B cell (primary cell): ENCODE measurements around the gene CD300LD. TPM values are rescaled to one million over a fixed set of nuclear protein-coding genes. Genes with fewer than 3 reads are reported as not detected.

Experiments
- ATAC-seq: fragments of 200-7000 bp; cut with Tn5 transposase; one replicate; pipeline ENCODE4 v1.10.0; 2021; ENCODE audit warnings: low read depth, mild to moderate bottlenecking, moderate number of reproducible peaks, moderate library complexity
- CTCF ChIA-PET: fragments of 350-600 bp; sonication (Branson Sonifier 250); formaldehyde crosslinking; loops from one replicate; lab custom pipeline; 2021; ENCODE audit warnings: antibody characterized with exemption, inconsistent platforms; lab: Charles Lee
- POLR2A ChIA-PET: fragments of 350-600 bp; sonication (Branson Sonifier 250); formaldehyde crosslinking; loops from one replicate; lab custom pipeline; 2021; ENCODE audit warnings: antibody characterized with exemption; lab: Charles Lee
- DNase-seq: peaks from one replicate; pipeline ENCODE4 v3.0.0; 2013
- H2AFZ ChIP-seq: 2 replicates; pipeline ENCODE4 v1.6.1; 2012; ENCODE audit warnings: mild to moderate bottlenecking, low read depth, low read length; ENCODE audit not compliant: insufficient read depth, poor library complexity, severe bottlenecking
- H3K27ac ChIP-seq, 2 donors: 1 replicate in 1 of 2; 2 replicates in 1 of 2; pipeline ENCODE4 v1.5.1; 2012 to 2013; ENCODE audit warnings: low read length in 2 of 2, mild to moderate bottlenecking in 2 of 2, moderate library complexity in 1 of 2
- H3K27me3 ChIP-seq, 4 experiments: fragments of 200-600 bp in 1 of 4; sonication (generic) in 1 of 4; replicated peaks in 1 of 4; 1 replicate in 2 of 4; 2 replicates in 2 of 4; pipeline versions ENCODE4 v1.6.1 to v1.7.0; 2013 to 2016; ENCODE audit warnings: low read length in 3 of 4, mild to moderate bottlenecking in 2 of 4, mixed read lengths in 1 of 4, moderate library complexity in 1 of 4; ENCODE audit not compliant: insufficient read depth in 4 of 4, control insufficient read depth in 3 of 4; ENCODE audit errors: control extremely low read depth in 1 of 4
- H3K36me3 ChIP-seq, 2 experiments: replicated peaks in 1 of 2; 1 replicate in 1 of 2; 2 replicates in 1 of 2; pipeline versions ENCODE4 v1.6.1 to v1.7.1; 2013; ENCODE audit warnings: low read length in 1 of 2; ENCODE audit not compliant: insufficient read depth in 2 of 2, control insufficient read depth in 1 of 2; ENCODE audit errors: control extremely low read depth in 1 of 2, extremely low read depth in 1 of 2
- H3K4me1 ChIP-seq, 2 donors: fragments of 200-600 bp in 1 of 2; sonication (generic) in 1 of 2; 1 replicate in 1 of 2; 2 replicates in 1 of 2; pipeline versions ENCODE4 v1.5.1 to v1.6.1; 2013 to 2017; ENCODE audit warnings: low read length in 2 of 2; ENCODE audit not compliant: control insufficient read depth in 2 of 2, insufficient read depth in 2 of 2
- H3K4me2 ChIP-seq: replicated peaks from 2 replicates; pipeline ENCODE3; 2012; ENCODE audit warnings: mild to moderate bottlenecking, low read depth, low read length; ENCODE audit not compliant: poor library complexity, severe bottlenecking
- H3K4me3 ChIP-seq, 5 experiments: fragments of 200-600 bp in 1 of 5; sonication (generic) in 1 of 5; 1 replicate in 3 of 5; 2 replicates in 2 of 5; pipeline versions ENCODE4 v1.5.1 to v1.7.0; 2011 to 2016; ENCODE audit warnings: low read length in 4 of 5, mild to moderate bottlenecking in 4 of 5, low read depth in 2 of 5, control low read depth in 1 of 5, moderate library complexity in 1 of 5; ENCODE audit not compliant: insufficient read depth in 1 of 5; ENCODE audit errors: control extremely low read depth in 1 of 5, extremely low read depth in 1 of 5
- H3K79me2 ChIP-seq: fragments of 200-600 bp; sonication (generic); one replicate; pipeline ENCODE4 v1.6.0; 2016; ENCODE audit warnings: low read length; ENCODE audit not compliant: control insufficient read depth, insufficient read depth
- H3K9ac ChIP-seq: fragments of 200-600 bp; sonication (generic); 2 replicates; pipeline ENCODE4 v1.6.1; 2017; ENCODE audit warnings: mild to moderate bottlenecking, low read length, moderate library complexity
- H3K9me3 ChIP-seq, 3 donors: one replicate each; pipeline versions ENCODE4 v1.6.1 to v1.7.1; 2013; ENCODE audit warnings: low read length in 2 of 3; ENCODE audit not compliant: control insufficient read depth in 2 of 3, insufficient read depth in 1 of 3; ENCODE audit errors: control extremely low read depth in 1 of 3
- H4K20me1 ChIP-seq: 2 replicates; pipeline ENCODE4 v1.6.0; 2012; ENCODE audit warnings: mild to moderate bottlenecking, low read length; ENCODE audit not compliant: insufficient read depth, control insufficient read depth, poor library complexity, severe bottlenecking
- H3K27ac Mint-ChIP-seq: one replicate; pipeline ENCODE4 v1.8.0; 2021; ENCODE audit warnings: mixed read lengths
- H3K27me3 Mint-ChIP-seq: one replicate; pipeline ENCODE4 v1.8.0; 2021; ENCODE audit warnings: mixed read lengths
- H3K4me1 Mint-ChIP-seq: one replicate; pipeline ENCODE4 v1.8.0; 2021; ENCODE audit warnings: mixed read lengths
- H3K4me3 Mint-ChIP-seq: one replicate; pipeline ENCODE4 v1.8.0; 2021; ENCODE audit warnings: mixed read lengths
- H3K9me3 Mint-ChIP-seq: one replicate; pipeline ENCODE4 v1.8.0; 2022; ENCODE audit warnings: mixed read lengths; ENCODE audit not compliant: insufficient read depth
- EZH2 ChIP-seq: IDR thresholded peaks from 2 replicates; pipeline ENCODE4 v1.6.1; 2012; ENCODE audit warnings: borderline replicate concordance, low read depth, mild to moderate bottlenecking, moderate library complexity, low read length; ENCODE audit not compliant: insufficient read depth, poor library complexity, severe bottlenecking
- WGBS: methylation state at CpG from one replicate; pipeline ENCODE4 v1.1.5; 2013; ENCODE audit warnings: missing lambda C conversion rate; ENCODE audit not compliant: insufficient coverage; 5-methylcytosine and 5-hydroxymethylcytosine counted together
- intact Hi-C: fragments of 100-400 bp; cut with micrococcal nuclease; formaldehyde crosslinking; loops from one replicate; pipeline ENCODE4 v1.10.0; 2022
- polyA plus RNA-seq: library from polyadenylated mRNA; depleted of rRNA; stranded (reverse); fragments of >200 nt; gene quantifications from 2 replicates; pipeline ENCODE4 v1.2.3, GENCODE V29; 2012
- total RNA-seq, 2 donors: library from RNA; stranded (reverse); fragments of 120-200 nt in 1 of 2; gene quantifications; 1 replicate in 1 of 2; 2 replicates in 1 of 2; pipeline versions ENCODE4 v1.2.3 to v1.2.4, GENCODE V29; 2013 to 2022
- TF ChIP-seq, protein P1 (sequence below): fragments of 200-600 bp; IDR thresholded peaks from one replicate; pipeline ENCODE4 v1.8.0; 2022; ENCODE audit warnings: antibody characterized with exemption, mild to moderate bottlenecking

The CD300LD gene
- total and polyA plus RNA-seq, 2 donors (not counting 1 experiment from before 2014, with no cell fraction given), result not detected

- no peak overlapping the region for H3K9ac ChIP-seq
- Mint-ChIP-seq H3K4me1 (peaks cover 5% of the 10 kb centered on the region), H3K27me3 (peaks cover 50% of the 10 kb centered on the region), H3K27ac (no peak overlapping the region), H3K4me3 (no peak overlapping the region), H3K9me3 (no peaks in the 10 kb centered on the region)
- ATAC-seq, result no peak
- H3K79me2 ChIP-seq, result no peaks in the 10 kb centered on the region
- H3K27me3 ChIP-seq, result peaks cover 0 to 52% (median 11%) of the 10 kb centered on the region in 4 experiments
- TF ChIP-seq, protein P1, sequence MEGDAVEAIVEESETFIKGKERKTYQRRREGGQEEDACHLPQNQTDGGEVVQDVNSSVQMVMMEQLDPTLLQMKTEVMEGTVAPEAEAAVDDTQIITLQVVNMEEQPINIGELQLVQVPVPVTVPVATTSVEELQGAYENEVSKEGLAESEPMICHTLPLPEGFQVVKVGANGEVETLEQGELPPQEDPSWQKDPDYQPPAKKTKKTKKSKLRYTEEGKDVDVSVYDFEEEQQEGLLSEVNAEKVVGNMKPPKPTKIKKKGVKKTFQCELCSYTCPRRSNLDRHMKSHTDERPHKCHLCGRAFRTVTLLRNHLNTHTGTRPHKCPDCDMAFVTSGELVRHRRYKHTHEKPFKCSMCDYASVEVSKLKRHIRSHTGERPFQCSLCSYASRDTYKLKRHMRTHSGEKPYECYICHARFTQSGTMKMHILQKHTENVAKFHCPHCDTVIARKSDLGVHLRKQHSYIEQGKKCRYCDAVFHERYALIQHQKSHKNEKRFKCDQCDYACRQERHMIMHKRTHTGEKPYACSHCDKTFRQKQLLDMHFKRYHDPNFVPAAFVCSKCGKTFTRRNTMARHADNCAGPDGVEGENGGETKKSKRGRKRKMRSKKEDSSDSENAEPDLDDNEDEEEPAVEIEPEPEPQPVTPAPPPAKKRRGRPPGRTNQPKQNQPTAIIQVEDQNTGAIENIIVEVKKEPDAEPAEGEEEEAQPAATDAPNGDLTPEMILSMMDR, result no peak
- no peak for TF ChIP-seq EZH2
- H3K4me1 ChIP-seq, result peaks cover 15 to 18% of the 10 kb centered on the region in 2 donors
- no peaks in the 10 kb centered on the region for H4K20me1 ChIP-seq
- ChIA-PET POLR2A (no interaction called here), CTCF (interaction anchor here (0.8 kb wide), 1 partner anchor 8 kb away, joined by 3 read pairs; no protein-coding TSS in a partner anchor)
- no peaks in the 10 kb centered on the region for H3K36me3 ChIP-seq
- intact Hi-C loops, result loop anchor here (5.0 kb wide), 1 partner anchor 293 kb away; no protein-coding TSS in a partner anchor
- no peak for DNase-seq
- no peak overlapping the region for H3K4me2 ChIP-seq
- peaks cover 0 to 3% (median 0%) of the 10 kb centered on the region in 3 donors for H3K9me3 ChIP-seq
- H2AFZ ChIP-seq, result no peak overlapping the region
- 34% methylated on average over 31 of the region's 32 CpGs for WGBS
- H3K4me3 ChIP-seq, result no peak overlapping the region
- H3K27ac ChIP-seq, result no peak overlapping the region
Measured at GRCh38 chr17:74569020-74570003, 22.8 kb downstream of the CD300LD start.
